HepG2 (cell line): ENCODE measurements around the gene TRIM27. TPM values are rescaled to one million over a fixed set of nuclear protein-coding genes. Genes with fewer than 3 reads are reported as not detected.

ENCODE experiments used
- AKAP8 ChIP-seq: sonication (generic); formaldehyde crosslinking; IDR thresholded peaks from 2 replicates; pipeline ENCODE4 v1.5.1; 2020; ENCODE audit warnings: mild to moderate bottlenecking, missing genetic modification reagents
- FOXA1 ChIP-seq, 2 experiments: fragments of 450-650 bp in 1 of 2; sonication (generic) in 1 of 2; formaldehyde crosslinking in 1 of 2; IDR thresholded peaks; 2 replicates each; pipeline versions ENCODE4 v1.4.0 to v1.6.1; 2016 to 2020; ENCODE audit warnings: missing genetic modification reagents in 1 of 2
- FOXO4 ChIP-seq: sonication (generic); formaldehyde crosslinking; conservative IDR thresholded peaks from 2 replicates; pipeline ENCODE4 v1.8.1; 2023; ENCODE audit warnings: missing genetic modification reagents
- HES4 ChIP-seq: sonication (generic); formaldehyde crosslinking; IDR thresholded peaks from 2 replicates; pipeline ENCODE4 v1.9.0; 2021; ENCODE audit warnings: mild to moderate bottlenecking, missing genetic modification reagents, borderline replicate concordance
- HOXA3 ChIP-seq: sonication (generic); formaldehyde crosslinking; IDR thresholded peaks from 2 replicates; pipeline ENCODE4 v1.5.0; 2020; ENCODE audit warnings: missing genetic modification reagents
- ISL2 ChIP-seq: sonication (generic); formaldehyde crosslinking; IDR thresholded peaks from 2 replicates; pipeline ENCODE4 v1.5.0; 2020; ENCODE audit warnings: missing genetic modification reagents
- NCOA2 ChIP-seq: sonication (generic); formaldehyde crosslinking; IDR thresholded peaks from 2 replicates; pipeline ENCODE4 v1.8.0; 2022; ENCODE audit warnings: inconsistent platforms
- PBX3 ChIP-seq: sonication (generic); formaldehyde crosslinking; IDR thresholded peaks from 2 replicates; pipeline ENCODE4 v1.8.1; 2023; ENCODE audit warnings: missing genetic modification reagents, inconsistent platforms, borderline replicate concordance
- TAF1 ChIP-seq: sonication (generic); formaldehyde crosslinking; IDR thresholded peaks from 2 replicates; pipeline ENCODE4 v1.4.0; 2020; ENCODE audit warnings: missing genetic modification reagents
- ZBTB14 ChIP-seq: sonication (generic); formaldehyde crosslinking; IDR thresholded peaks from 2 replicates; pipeline ENCODE4 v1.4.0; 2020; ENCODE audit warnings: missing genetic modification reagents
- ZNF12 ChIP-seq: sonication (generic); formaldehyde crosslinking; IDR thresholded peaks from 2 replicates; pipeline ENCODE4 v1.5.0; 2020; ENCODE audit warnings: missing genetic modification reagents
- ZNF350 ChIP-seq: sonication (generic); formaldehyde crosslinking; IDR thresholded peaks from 2 replicates; pipeline ENCODE4 v1.4.0; 2020; ENCODE audit warnings: mild to moderate bottlenecking, low read depth, missing genetic modification reagents, borderline replicate concordance
- ZNF614 ChIP-seq: IDR thresholded peaks from 2 replicates; pipeline ENCODE4 v1.6.1; 2018; ENCODE audit warnings: missing biosample characterization, missing genetic modification reagents, inconsistent platforms, borderline replicate concordance
- ZNF773 ChIP-seq: sonication (generic); formaldehyde crosslinking; IDR thresholded peaks from 2 replicates; pipeline ENCODE4 v1.4.0; 2020; ENCODE audit warnings: missing genetic modification reagents, borderline replicate concordance
- polyA plus RNA-seq, 8 experiments: library from polyadenylated mRNA; depleted of rRNA in 3 of 8; stranded (reverse) in 7 of 8; unstranded in 1 of 8; fragments of >200 nt; fragmentation: Illumina TruSeq in 4 of 8; extraction: Trizol in 4 of 8; gene quantifications; 2 replicates each; pipeline versions ENCODE4 v1.2.1 to v1.2.3, GENCODE V29; 2011 to 2016; ENCODE audit warnings: low read depth in 4 of 8, missing spikeins in 1 of 8, mixed read lengths in 1 of 8; ENCODE audit not compliant: insufficient read depth in 1 of 8
- total RNA-seq, 5 experiments: library from RNA; depleted of rRNA; stranded (reverse); fragments of >200 nt; fragmentation: Illumina TruSeq; extraction: Trizol; gene quantifications; 2 replicates each; pipeline ENCODE4 v1.2.3, GENCODE V29; 2016; ENCODE audit warnings: low read depth in 1 of 5
- TF ChIP-seq, protein P1 (sequence below): IDR thresholded peaks from 2 replicates; pipeline ENCODE4 v1.6.1; 2012; ENCODE audit warnings: inconsistent platforms
- TF ChIP-seq, protein P2 (sequence below): sonication (generic); formaldehyde crosslinking; IDR thresholded peaks from 2 replicates; pipeline ENCODE4 v1.4.0; 2020; ENCODE audit warnings: low read depth, missing genetic modification reagents
- TF ChIP-seq, protein P3 (sequence below): sonication (generic); formaldehyde crosslinking; IDR thresholded peaks from 2 replicates; pipeline ENCODE4 v1.5.0; 2020; ENCODE audit warnings: mild to moderate bottlenecking, missing genetic modification reagents, moderate library complexity

The TRIM27 gene
- total and polyA plus RNA-seq, 2 of the 13 experiments (the other 11 are each of a cell fraction or from before 2014, with no cell fraction given) = 88.6 to 112 TPM

GRCh38 chr6:28953039-28953584 is 29.3 kb upstream of the TRIM27 start (continued):
- TF ChIP-seq HOXA3 (CRISPR knock-in tag) (peak; percentile 88), ZBTB14 (no peak), TAF1 (CRISPR knock-in tag) (no peak), ZNF350 (CRISPR knock-in tag) (0 out of 2 replicates have a peak, but pooled peaks have one; percentile 11), ZNF614 (CRISPR knock-in tag) (peak; percentile 37; the same call in 1 of the 2 replicates), AKAP8 (CRISPR knock-in tag) (no peak), ZNF773 (CRISPR knock-in tag) (0 out of 2 replicates have a peak, but pooled peaks have one; percentile 42), NCOA2 (CRISPR knock-in tag) (0 out of 2 replicates have a peak, but pooled peaks have one; percentile 28), PBX3 (CRISPR knock-in tag) (no peak), FOXA1 (IDR thresholded peaks at IDR 0.05) (no peak), FOXA1 (CRISPR knock-in tag; IDR thresholded peaks at IDR 0.05) (peak; percentile 53; the same call in 1 of the 2 replicates), FOXO4 (CRISPR knock-in tag) (no peak), HES4 (CRISPR knock-in tag) (no peak), ISL2 (CRISPR knock-in tag) (peak; percentile 60), ZNF12 (CRISPR knock-in tag) (peak; percentile 67; the same call in 1 of the 2 replicates)
- TF ChIP-seq, protein P1, sequence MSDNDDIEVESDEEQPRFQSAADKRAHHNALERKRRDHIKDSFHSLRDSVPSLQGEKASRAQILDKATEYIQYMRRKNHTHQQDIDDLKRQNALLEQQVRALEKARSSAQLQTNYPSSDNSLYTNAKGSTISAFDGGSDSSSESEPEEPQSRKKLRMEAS = peak; percentile 63; the same call in 1 of the 2 replicates
- TF ChIP-seq, protein P2, sequence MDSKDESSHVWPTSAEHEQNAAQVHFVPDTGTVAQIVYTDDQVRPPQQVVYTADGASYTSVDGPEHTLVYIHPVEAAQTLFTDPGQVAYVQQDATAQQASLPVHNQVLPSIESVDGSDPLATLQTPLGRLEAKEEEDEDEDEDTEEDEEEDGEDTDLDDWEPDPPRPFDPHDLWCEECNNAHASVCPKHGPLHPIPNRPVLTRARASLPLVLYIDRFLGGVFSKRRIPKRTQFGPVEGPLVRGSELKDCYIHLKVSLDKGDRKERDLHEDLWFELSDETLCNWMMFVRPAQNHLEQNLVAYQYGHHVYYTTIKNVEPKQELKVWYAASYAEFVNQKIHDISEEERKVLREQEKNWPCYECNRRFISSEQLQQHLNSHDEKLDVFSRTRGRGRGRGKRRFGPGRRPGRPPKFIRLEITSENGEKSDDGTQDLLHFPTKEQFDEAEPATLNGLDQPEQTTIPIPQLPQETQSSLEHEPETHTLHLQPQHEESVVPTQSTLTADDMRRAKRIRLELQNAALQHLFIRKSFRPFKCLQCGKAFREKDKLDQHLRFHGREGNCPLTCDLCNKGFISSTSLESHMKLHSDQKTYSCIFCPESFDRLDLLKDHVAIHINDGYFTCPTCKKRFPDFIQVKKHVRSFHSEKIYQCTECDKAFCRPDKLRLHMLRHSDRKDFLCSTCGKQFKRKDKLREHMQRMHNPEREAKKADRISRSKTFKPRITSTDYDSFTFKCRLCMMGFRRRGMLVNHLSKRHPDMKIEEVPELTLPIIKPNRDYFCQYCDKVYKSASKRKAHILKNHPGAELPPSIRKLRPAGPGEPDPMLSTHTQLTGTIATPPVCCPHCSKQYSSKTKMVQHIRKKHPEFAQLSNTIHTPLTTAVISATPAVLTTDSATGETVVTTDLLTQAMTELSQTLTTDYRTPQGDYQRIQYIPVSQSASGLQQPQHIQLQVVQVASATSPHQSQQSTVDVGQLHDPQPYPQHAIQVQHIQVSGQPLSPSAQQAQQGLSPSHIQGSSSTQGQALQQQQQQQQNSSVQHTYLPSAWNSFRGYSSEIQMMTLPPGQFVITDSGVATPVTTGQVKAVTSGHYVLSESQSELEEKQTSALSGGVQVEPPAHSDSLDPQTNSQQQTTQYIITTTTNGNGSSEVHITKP (CRISPR knock-in tag) = 0 out of 2 replicates have a peak, but pooled peaks have one; percentile 21
- TF ChIP-seq, protein P3, sequence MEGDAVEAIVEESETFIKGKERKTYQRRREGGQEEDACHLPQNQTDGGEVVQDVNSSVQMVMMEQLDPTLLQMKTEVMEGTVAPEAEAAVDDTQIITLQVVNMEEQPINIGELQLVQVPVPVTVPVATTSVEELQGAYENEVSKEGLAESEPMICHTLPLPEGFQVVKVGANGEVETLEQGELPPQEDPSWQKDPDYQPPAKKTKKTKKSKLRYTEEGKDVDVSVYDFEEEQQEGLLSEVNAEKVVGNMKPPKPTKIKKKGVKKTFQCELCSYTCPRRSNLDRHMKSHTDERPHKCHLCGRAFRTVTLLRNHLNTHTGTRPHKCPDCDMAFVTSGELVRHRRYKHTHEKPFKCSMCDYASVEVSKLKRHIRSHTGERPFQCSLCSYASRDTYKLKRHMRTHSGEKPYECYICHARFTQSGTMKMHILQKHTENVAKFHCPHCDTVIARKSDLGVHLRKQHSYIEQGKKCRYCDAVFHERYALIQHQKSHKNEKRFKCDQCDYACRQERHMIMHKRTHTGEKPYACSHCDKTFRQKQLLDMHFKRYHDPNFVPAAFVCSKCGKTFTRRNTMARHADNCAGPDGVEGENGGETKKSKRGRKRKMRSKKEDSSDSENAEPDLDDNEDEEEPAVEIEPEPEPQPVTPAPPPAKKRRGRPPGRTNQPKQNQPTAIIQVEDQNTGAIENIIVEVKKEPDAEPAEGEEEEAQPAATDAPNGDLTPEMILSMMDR (CRISPR knock-in tag) = 0 out of 2 replicates have a peak, but pooled peaks have one; percentile 6
